Measurements from ENCODE around the gene KCNS1. TPM values are rescaled to one million over a fixed set of nuclear protein-coding genes. Genes with fewer than 3 reads are reported as not detected.

The KCNS1 gene
- total RNA-seq, 1 experiment from 2014 or later, result 10.7 TPM

GRCh38 chr20:45072066-45072465, 28.9 kb downstream of the KCNS1 start:
- intact Hi-C loops (cut with micrococcal nuclease; ENCODE audit: unreplicated experiment), result no loop called here
- BruUV-seq (replicated peaks), result no TSS peak
- CTCF ChIA-PET, result interaction anchor here (0.6 to 2.4 kb wide), 6 partner anchors 11 to 222 kb away, joined by 3 to 9 read pairs (median 6); no protein-coding TSS in a partner anchor

DNA sequence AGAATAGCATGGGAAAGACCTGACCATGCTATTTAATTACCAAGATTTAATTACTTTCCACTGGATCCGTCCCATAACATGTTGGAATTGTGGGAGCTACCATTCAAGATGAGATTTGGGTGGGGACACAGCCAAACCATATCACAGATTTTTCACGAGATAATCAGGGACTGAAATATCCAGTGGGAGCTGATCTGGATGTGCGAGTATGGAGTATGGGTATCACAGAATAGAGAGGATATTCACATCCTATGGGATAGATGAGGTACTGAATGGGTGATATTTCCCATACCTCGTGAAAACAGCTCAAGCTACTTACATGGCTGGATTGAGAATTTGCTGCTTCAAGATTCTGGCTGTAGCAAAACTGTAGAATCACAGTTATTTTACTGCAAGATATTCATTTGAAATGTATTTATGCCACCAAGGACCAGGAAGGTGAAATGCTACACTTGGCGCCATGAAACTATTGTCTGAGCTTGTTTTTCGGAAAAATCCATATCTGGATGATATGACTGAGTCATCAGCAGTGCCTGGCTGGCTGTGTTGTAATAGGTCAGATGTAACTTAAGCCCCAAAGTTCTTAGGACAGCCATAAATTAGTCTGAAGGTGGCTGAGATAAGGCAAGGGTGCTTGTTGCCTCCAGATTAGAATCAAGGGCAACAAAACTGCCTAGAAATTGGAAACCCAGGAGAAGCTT, 29.8 kb downstream of the KCNS1 start:
- Mint-ChIP-seq H3K4me3 (ENCODE audit: low read depth, unreplicated experiment) (no peak overlapping the region), H3K9me3 (ENCODE audit: low read depth, unreplicated experiment) (peaks cover 6% of the 10 kb centered on the region), H3K36me3 (ENCODE audit: insufficient read depth, unreplicated experiment) (no peaks in the 10 kb centered on the region), H3K4me1 (ENCODE audit: low read depth, unreplicated experiment) (peaks cover 24% of the 10 kb centered on the region), H3K27ac (ENCODE audit: unreplicated experiment) (peak overlapping the region; percentile 4), H3K27me3 (ENCODE audit: unreplicated experiment) (no peaks in the 10 kb centered on the region)
- TF ChIP-seq, protein P1, sequence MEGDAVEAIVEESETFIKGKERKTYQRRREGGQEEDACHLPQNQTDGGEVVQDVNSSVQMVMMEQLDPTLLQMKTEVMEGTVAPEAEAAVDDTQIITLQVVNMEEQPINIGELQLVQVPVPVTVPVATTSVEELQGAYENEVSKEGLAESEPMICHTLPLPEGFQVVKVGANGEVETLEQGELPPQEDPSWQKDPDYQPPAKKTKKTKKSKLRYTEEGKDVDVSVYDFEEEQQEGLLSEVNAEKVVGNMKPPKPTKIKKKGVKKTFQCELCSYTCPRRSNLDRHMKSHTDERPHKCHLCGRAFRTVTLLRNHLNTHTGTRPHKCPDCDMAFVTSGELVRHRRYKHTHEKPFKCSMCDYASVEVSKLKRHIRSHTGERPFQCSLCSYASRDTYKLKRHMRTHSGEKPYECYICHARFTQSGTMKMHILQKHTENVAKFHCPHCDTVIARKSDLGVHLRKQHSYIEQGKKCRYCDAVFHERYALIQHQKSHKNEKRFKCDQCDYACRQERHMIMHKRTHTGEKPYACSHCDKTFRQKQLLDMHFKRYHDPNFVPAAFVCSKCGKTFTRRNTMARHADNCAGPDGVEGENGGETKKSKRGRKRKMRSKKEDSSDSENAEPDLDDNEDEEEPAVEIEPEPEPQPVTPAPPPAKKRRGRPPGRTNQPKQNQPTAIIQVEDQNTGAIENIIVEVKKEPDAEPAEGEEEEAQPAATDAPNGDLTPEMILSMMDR (IDR thresholded peaks at IDR 0.05; ENCODE audit: unreplicated experiment), result no peak
- BruUV-seq (replicated peaks), result no TSS peak
- intact Hi-C loops (cut with micrococcal nuclease; ENCODE audit: unreplicated experiment), result loop anchor here (2.0 kb wide), 1 partner anchor 56 kb away; no protein-coding TSS in a partner anchor
- peak; percentile 31 for DNase-seq
- CTCF ChIA-PET, result interaction anchor here (0.6 to 2.4 kb wide), 12 partner anchors 9 to 223 kb away, joined by 3 to 9 read pairs (median 5); no protein-coding TSS in a partner anchor

More at GRCh38 chr20:45072066-45072465, 28.9 kb downstream of the KCNS1 start:
- Mint-ChIP-seq H3K27me3 (ENCODE audit: unreplicated experiment) (no peaks in the 10 kb centered on the region), H3K4me3 (ENCODE audit: low read depth, unreplicated experiment) (no peak overlapping the region), H3K36me3 (ENCODE audit: insufficient read depth, unreplicated experiment) (no peaks in the 10 kb centered on the region), H3K4me1 (ENCODE audit: low read depth, unreplicated experiment) (peaks cover 14% of the 10 kb centered on the region), H3K27ac (ENCODE audit: unreplicated experiment) (no peak overlapping the region), H3K9me3 (ENCODE audit: low read depth, unreplicated experiment) (peaks cover 6% of the 10 kb centered on the region)
- TF ChIP-seq, protein P1 (IDR thresholded peaks at IDR 0.05; ENCODE audit: unreplicated experiment), result no peak
- DNase-seq, result no peak

DNA sequence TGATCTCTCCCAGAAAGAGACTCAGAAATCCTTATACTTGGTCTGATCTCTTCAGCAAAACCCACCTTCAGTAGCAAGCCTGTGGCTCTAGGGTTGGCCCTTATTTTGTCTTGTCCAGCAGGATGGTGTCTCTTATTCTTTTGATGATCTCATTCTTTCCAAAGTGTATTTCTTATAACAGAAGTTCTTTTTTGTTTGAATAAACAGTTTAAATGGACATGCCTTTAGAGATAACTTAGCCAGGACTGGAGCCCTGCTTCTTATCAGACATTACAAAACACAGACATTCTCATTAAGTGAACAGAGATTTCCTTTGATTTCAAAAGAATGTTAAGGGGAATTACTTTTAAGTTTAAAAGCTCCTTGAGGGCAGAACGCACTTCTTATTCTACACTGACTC, 31.7 kb downstream of the KCNS1 start:
- Mint-ChIP-seq H3K36me3 (ENCODE audit: insufficient read depth, unreplicated experiment) (no peaks in the 10 kb centered on the region), H3K27me3 (ENCODE audit: unreplicated experiment) (no peaks in the 10 kb centered on the region), H3K9me3 (ENCODE audit: low read depth, unreplicated experiment) (peaks cover 6% of the 10 kb centered on the region), H3K4me3 (ENCODE audit: low read depth, unreplicated experiment) (no peak overlapping the region), H3K4me1 (ENCODE audit: low read depth, unreplicated experiment) (peaks cover 37% of the 10 kb centered on the region), H3K27ac (ENCODE audit: unreplicated experiment) (no peak overlapping the region)
- DNase-seq, result no peak
- TF ChIP-seq, protein P1 (IDR thresholded peaks at IDR 0.05; ENCODE audit: unreplicated experiment), result no peak
- intact Hi-C loops (cut with micrococcal nuclease; ENCODE audit: unreplicated experiment), result no loop called here
- CTCF ChIA-PET, result no interaction called here
- no TSS peak for BruUV-seq (replicated peaks)

GRCh38 chr20:45067558-45067957, 33.4 kb downstream of the KCNS1 start:
- peaks cover 8% of the 10 kb centered on the region for H3K9me3 Mint-ChIP-seq (ENCODE audit: low read depth, unreplicated experiment)
- CTCF ChIA-PET, result interaction anchor here (0.7 to 1.2 kb wide), 3 partner anchors 12 to 28 kb away, joined by 4 to 5 read pairs (median 4); no protein-coding TSS in a partner anchor
- no peak overlapping the region for H3K27ac Mint-ChIP-seq (ENCODE audit: unreplicated experiment)
- no peaks in the 10 kb centered on the region for H3K27me3 Mint-ChIP-seq (ENCODE audit: unreplicated experiment)
- intact Hi-C loops (cut with micrococcal nuclease; ENCODE audit: unreplicated experiment), result no loop called here
- DNase-seq, result no peak
- H3K4me1 Mint-ChIP-seq (ENCODE audit: low read depth, unreplicated experiment), result peaks cover 37% of the 10 kb centered on the region
- H3K4me3 Mint-ChIP-seq (ENCODE audit: low read depth, unreplicated experiment), result no peak overlapping the region
- TF ChIP-seq, protein P1 (IDR thresholded peaks at IDR 0.05; ENCODE audit: unreplicated experiment), result no peak
- BruUV-seq (replicated peaks), result no TSS peak
- peaks cover 9% of the 10 kb centered on the region for H3K36me3 Mint-ChIP-seq (ENCODE audit: insufficient read depth, unreplicated experiment)
